GM19463 (cell line): ENCODE measurements around the gene CELF5.

ENCODE experiments used
- ATAC-seq: cut with Tn5 transposase; IDR thresholded peaks from one replicate; pipeline ENCODE4 v1.9.1; 2021; ENCODE audit warnings: mild to moderate bottlenecking, moderate library complexity; ENCODE audit not compliant: unreplicated experiment

CELF5 gene

GRCh38 chr19:3236272-3236671 lies 11.8 kb downstream of the CELF5 start:
- no peak for ATAC-seq

DNA sequence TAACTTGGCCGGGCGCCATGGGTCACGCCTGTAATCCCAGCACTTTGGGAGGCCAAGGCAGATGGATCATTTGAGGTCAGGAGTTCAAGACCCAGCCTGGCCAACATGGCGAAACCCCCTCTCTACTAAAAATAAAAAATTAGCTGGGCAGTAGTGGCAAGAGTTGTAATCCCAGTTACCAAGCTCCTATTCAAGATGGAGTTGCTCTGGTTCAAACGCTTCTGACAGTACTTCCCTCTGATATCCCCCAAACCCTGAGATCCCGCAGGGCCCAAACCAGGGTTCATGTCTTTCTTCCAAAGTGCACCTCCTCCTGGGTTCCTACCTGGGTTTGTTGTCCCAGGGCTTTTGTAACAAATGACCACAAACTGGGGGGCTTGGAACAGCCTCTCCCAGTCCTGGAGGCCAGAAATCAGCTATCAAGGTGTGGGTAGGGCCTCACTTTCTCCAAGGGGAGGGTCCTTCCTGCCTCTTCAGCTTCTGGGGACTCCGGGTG lies 13.7 kb downstream of the CELF5 start:
- ATAC-seq, result no peak

- no peak for ATAC-seq
Observed at GRCh38 chr19:3239367-3239766, 14.9 kb downstream of the CELF5 start.

- no peak for ATAC-seq
Observed at GRCh38 chr19:3243819-3244700, 19.6 kb downstream of the CELF5 start.

GRCh38 chr19:3245050-3245449 lies 20.6 kb downstream of the CELF5 start:
- ATAC-seq, result no peak

- ATAC-seq, result no peak
Observed at GRCh38 chr19:3248728-3249326, 24.4 kb downstream of the CELF5 start.

GRCh38 chr19:3249408-3249807 lies 24.9 kb downstream of the CELF5 start:
- ATAC-seq, result no peak

DNA sequence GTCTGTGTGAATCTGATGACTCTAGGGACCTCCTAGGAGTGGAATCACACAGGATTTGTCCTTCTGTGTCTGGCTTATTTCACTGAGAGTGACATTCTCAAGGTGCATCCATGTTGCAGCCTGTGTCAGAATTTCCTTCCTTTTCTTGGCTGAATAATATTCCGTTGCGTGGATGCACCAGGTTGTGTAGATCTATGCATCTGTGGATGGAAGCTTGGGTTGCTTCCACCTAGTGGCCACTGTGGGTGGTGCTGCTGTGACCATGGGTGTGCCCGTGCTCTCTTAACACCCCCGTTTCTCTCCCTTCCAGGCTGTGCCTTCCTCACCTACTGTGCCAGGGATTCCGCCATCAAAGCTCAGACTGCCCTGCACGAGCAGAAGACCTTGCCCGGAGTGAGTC lies 26.2 kb downstream of the CELF5 start:
- ATAC-seq, result no peak

DNA sequence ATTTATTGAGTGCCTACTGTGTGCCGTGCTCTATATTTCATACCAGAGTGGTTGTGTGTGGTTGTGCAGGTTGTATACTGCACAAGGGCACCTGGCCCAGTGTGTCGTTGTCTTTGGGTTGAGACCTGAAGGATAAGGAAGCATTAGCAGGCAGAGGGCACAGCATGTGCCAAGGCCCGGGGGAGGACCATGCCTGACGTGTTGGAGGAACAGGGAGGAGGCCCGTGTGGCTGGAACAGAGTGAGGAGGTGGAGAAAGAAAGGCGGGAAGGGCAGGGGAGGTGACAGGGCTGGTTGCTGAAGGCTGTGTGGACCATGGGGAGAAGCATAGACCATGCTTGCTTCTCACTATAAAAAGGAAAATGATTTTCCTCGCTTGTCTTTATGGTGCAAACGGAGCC lies 26.8 kb downstream of the CELF5 start:
- ATAC-seq, result no peak

DNA sequence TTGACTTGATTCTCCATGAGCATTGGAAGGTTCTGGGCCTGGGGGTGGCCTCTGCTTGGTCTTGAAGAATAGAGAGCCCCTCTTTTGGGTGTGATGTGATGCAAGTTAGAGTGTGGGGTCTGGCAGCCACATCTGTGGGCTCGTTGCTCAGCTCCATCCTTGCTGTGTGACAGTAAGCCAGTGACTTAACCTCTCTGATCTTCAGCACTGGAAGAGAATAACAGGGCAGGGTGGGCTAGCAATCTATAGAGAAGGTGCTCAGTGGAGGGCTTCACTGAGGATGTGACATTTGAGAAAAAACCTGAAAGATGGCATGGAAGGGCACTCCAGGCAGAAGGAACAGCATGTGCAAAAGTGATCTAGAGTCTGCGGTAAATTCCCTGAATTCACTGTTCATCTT lies 28.2 kb downstream of the CELF5 start:
- ATAC-seq, result no peak

GRCh38 chr19:3253270-3253669 lies 28.8 kb downstream of the CELF5 start:
- ATAC-seq, result no peak

- no peak for ATAC-seq
Observed at GRCh38 chr19:3254520-3254919, 30.1 kb downstream of the CELF5 start.

DNA sequence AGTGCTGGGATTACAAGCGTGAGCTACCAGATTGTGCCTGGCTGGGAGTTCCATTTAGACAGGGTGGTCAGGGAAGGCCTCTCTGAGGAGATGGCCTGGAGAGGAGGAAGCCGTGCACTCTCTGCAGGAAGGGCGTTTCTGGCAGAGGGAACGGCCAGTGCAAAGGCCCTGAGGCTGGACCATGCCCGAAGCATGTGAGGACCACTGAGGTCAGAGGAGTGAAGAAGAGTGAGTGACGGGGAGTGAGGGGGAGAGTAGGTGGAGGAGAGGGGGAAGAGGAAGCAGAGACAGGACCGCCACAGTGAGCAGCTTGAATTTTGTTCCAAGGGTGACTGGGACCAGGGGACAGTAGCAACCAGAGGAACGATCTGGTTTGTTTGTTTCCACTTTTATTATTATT lies 32.6 kb downstream of the CELF5 start:
- ATAC-seq, result no peak

- ATAC-seq, result no peak
Observed at GRCh38 chr19:3262362-3262761, 37.9 kb downstream of the CELF5 start.

- ATAC-seq, result no peak
Observed at GRCh38 chr19:3263866-3264265, 39.4 kb downstream of the CELF5 start.

- no peak for ATAC-seq
Observed at GRCh38 chr19:3265432-3265831, 41.0 kb downstream of the CELF5 start.

GRCh38 chr19:3266092-3266693 lies 41.7 kb downstream of the CELF5 start:
- ATAC-seq, result no peak

GRCh38 chr19:3266792-3267514 lies 42.5 kb downstream of the CELF5 start:
- no peak for ATAC-seq

DNA sequence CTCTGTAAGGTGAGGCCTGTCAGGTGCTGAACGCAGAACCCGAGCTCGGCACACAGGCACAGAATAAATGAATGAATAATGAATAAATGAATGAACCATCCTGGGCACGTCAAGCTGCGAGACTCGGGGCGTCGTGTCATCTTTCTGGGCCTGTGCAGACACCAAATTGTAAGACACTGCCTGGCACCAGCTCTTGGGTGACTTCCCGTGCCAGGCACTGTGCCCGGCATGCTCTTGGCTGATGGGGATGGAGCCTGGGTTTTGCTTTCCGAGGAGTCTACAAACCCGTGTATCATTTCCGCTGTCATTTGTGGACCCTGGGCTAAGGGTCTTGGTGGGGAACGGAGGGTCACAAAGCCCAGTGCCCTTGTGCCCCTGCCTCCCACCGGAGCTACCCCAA lies 43.9 kb downstream of the CELF5 start:
- no peak for ATAC-seq

DNA sequence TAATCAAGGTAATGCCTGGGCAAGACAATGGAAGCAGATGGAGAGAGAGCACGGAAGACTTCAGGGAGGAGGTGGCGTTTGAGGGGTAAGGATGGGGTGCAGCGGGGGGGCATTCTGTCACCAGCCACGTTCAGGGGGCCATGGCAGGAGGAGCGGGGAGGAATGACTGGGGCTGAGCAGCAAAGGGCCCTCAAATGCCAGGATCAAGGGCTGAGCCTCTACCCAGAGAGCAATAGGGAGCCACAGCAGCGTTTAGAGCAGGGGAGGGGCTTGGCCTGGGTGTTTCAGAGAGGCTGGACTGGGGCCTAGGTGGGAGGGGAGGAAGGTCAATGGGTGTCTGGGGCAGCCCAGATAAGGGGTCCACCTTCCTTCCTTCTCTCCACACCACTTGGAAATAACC lies 44.3 kb downstream of the CELF5 start:
- ATAC-seq, result no peak

DNA sequence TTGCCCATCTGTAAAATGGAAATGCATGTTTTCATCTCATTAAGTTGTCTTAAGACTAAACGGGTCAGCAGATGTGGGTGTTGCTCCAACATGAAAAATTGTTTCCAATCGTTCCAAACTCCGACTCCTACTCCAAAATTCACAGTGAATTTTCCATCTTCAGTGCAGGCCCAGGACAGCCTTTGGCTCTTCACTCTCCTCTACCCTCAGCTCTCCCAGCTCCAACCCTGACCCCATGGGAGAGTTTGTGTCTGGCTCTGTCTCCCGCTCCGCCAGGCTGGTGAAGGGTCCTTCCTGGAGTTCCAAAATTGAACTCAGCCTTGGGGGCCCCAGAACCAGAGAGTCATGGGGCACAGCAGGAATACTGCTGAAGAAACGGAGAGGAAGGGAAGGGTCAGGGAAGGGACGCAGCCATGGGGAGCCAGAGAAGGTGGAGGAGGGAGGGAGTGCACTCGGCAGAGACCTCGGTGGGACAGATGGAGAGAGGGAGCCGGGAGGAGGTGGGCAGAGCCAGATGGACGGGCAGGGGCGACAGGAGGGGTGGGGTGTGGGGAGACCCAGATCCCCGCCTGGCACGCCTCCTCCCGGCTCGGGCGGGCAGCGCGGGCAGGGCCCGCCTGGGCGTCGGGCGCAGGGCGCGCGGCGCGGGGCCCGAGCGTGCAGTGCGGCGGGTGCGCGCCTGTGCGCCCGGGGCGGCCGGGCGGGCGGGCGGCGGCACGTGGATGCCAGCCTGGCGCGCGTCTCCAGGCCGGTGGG lies 45.6 kb downstream of the CELF5 start:
- no peak for ATAC-seq
